HL-60 (cell line): ENCODE data around the gene PRAMEF2.
"Not testable (repeated sequence)": the region's sequence is repeated elsewhere in the genome, so short reads cannot be mapped to it uniquely, and the experiment has no call there.

Experiments used
- DNase-seq, 2 experiments: peaks; one replicate each; pipeline ENCODE4 v3.0.0-alpha.2; 2010 to 2020; ENCODE audit warnings: low read depth in 1 of 2, low spot score in 1 of 2
- H3K27ac ChIP-seq: fragments of 250-450 bp; sonication (Bioruptor Pico); replicated peaks from 2 replicates; pipeline ENCODE4 v1.5.1; 2020; ENCODE audit warnings: mild to moderate bottlenecking, moderate library complexity
- H3K27me3 ChIP-seq: fragments of 250-450 bp; sonication (Bioruptor Pico); 2 replicates; pipeline ENCODE4 v1.5.1; 2021; ENCODE audit warnings: mild to moderate bottlenecking, moderate library complexity; ENCODE audit not compliant: insufficient read depth, poor library complexity, severe bottlenecking
- H3K4me3 ChIP-seq: replicated peaks from 2 replicates; pipeline ENCODE4 v1.5.1; 2011; ENCODE audit warnings: mild to moderate bottlenecking, control low read depth, low read length; ENCODE audit not compliant: insufficient read depth
- GABPA ChIP-seq: IDR thresholded peaks from 2 replicates; pipeline ENCODE4 v1.6.1; 2012; ENCODE audit warnings: low read depth
- POLR2AphosphoS5 ChIP-seq: IDR thresholded peaks from 2 replicates; pipeline ENCODE4 v1.6.1; 2012; ENCODE audit warnings: low read depth
- SPI1 ChIP-seq: IDR thresholded peaks from 2 replicates; pipeline ENCODE4 v1.6.1; 2012; ENCODE audit warnings: low read depth, mild to moderate bottlenecking, borderline replicate concordance
- TF ChIP-seq, protein P1 (sequence below): IDR thresholded peaks from 2 replicates; pipeline ENCODE4 v1.6.1; 2012; ENCODE audit warnings: low read depth; ENCODE audit not compliant: insufficient replicate concordance
- TF ChIP-seq, protein P2 (sequence below): IDR thresholded peaks from one replicate; pipeline ENCODE4 v1.5.1; 2011; ENCODE audit warnings: low read length, control low read depth, inconsistent platforms; ENCODE audit not compliant: insufficient read depth

Gene PRAMEF2

DNA sequence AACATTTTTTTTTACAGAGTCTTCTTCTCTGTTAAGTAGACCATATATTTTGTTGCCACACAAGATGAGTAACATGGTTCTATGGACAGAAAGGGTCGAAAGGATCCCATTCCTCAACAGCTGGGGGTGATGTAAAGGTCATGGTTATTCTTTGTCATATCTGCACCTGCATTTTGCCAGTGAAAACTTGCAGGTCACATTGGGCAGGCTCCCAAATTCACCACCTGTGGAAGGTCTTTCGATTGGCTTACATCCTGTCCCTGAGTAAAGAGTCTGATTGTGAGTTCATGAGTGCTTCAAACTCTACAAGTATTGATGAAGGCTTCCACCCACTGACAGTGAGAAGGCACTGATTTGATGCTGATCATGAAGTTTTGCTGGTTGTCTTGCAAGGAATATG lies 23.6 kb upstream of the PRAMEF2 start:
- DNase-seq, H3K4me3 ChIP-seq: not testable (repeated sequence)

GRCh38 chr1:12848620-12849019 lies 8.3 kb upstream of the PRAMEF2 start, which contains the start of gene HNRNPCL1:
TSS of gene HNRNPCL1 (minus strand) at chr1:12848720. CDS start at chr1:12848289, 431 bp downstream.
- not testable (repeated sequence) for H3K4me3 ChIP-seq, DNase-seq, H3K27me3 ChIP-seq, H3K27ac ChIP-seq

More for the DNA sequence above, 23.6 kb upstream of the PRAMEF2 start:
- not testable (repeated sequence) for H3K27me3 ChIP-seq, H3K27ac ChIP-seq

DNA sequence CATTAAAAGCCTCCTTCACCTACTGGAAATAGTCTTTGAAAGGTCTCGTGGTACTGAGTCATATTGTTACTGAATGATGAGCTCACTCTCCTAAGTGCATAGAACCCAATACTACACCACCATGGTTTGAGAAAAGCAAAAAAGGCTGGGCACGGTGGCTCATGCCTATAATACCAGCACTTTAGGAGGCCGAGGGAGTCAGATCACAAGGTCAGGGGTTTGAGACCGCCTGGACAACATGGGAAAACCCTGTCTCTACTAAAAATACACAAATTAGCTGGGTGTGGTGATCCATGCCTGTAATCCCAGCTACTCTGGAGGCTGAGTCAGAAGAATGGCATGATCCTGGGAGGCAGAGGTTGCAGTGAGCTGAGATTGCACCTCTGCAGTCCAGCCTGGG lies 5.1 kb upstream of the PRAMEF2 start:
- Histone ChIP-seq H3K4me3 (no peak overlapping the region), H3K27me3 (no peaks in the 10 kb centered on the region), H3K27ac (no peak overlapping the region)
- no peak for DNase-seq
- TF ChIP-seq POLR2AphosphoS5 (no peak), GABPA (no peak), SPI1 (no peak)
- TF ChIP-seq, protein P1, sequence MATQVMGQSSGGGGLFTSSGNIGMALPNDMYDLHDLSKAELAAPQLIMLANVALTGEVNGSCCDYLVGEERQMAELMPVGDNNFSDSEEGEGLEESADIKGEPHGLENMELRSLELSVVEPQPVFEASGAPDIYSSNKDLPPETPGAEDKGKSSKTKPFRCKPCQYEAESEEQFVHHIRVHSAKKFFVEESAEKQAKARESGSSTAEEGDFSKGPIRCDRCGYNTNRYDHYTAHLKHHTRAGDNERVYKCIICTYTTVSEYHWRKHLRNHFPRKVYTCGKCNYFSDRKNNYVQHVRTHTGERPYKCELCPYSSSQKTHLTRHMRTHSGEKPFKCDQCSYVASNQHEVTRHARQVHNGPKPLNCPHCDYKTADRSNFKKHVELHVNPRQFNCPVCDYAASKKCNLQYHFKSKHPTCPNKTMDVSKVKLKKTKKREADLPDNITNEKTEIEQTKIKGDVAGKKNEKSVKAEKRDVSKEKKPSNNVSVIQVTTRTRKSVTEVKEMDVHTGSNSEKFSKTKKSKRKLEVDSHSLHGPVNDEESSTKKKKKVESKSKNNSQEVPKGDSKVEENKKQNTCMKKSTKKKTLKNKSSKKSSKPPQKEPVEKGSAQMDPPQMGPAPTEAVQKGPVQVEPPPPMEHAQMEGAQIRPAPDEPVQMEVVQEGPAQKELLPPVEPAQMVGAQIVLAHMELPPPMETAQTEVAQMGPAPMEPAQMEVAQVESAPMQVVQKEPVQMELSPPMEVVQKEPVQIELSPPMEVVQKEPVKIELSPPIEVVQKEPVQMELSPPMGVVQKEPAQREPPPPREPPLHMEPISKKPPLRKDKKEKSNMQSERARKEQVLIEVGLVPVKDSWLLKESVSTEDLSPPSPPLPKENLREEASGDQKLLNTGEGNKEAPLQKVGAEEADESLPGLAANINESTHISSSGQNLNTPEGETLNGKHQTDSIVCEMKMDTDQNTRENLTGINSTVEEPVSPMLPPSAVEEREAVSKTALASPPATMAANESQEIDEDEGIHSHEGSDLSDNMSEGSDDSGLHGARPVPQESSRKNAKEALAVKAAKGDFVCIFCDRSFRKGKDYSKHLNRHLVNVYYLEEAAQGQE: no peak
- TF ChIP-seq, protein P2, sequence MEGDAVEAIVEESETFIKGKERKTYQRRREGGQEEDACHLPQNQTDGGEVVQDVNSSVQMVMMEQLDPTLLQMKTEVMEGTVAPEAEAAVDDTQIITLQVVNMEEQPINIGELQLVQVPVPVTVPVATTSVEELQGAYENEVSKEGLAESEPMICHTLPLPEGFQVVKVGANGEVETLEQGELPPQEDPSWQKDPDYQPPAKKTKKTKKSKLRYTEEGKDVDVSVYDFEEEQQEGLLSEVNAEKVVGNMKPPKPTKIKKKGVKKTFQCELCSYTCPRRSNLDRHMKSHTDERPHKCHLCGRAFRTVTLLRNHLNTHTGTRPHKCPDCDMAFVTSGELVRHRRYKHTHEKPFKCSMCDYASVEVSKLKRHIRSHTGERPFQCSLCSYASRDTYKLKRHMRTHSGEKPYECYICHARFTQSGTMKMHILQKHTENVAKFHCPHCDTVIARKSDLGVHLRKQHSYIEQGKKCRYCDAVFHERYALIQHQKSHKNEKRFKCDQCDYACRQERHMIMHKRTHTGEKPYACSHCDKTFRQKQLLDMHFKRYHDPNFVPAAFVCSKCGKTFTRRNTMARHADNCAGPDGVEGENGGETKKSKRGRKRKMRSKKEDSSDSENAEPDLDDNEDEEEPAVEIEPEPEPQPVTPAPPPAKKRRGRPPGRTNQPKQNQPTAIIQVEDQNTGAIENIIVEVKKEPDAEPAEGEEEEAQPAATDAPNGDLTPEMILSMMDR: no peak

DNA sequence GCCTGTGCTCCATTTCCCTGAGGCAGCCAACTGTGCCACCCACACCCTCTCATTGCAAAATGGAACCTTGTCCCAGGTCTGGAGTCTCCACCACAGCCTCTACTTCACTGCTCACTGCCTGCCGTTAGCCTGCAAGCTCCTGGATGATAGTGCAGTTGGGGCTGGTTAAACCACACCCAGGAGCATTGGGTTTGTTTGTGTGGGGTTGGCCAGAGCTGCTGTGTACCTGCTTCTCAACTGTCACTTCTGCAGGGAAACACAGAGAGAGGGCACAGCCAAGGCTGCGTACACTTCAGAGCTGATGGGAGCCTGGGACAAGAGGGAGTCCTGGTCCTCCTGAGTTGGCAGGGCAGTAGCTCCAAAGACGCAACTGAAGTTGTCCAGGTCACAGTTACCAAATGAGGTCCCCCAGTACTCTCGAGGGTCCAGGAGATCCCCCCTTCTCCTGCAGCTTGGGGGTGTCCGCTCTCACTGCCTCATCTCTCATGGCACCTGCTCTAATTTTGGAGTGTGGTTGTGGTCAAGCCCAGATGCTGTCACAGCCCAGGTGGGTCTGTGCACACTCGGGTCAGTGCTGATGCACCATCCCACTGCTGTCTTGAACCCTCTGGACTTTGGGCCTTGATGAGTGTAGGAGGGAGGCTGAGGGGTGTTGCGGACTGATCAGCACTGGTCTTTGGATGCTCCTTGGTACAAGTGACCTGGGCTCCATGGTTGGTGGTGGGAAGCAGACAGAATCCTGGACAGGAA lies 6.4 kb downstream of the PRAMEF2 start:
- not testable (repeated sequence) for H3K27ac ChIP-seq, DNase-seq, H3K4me3 ChIP-seq, H3K27me3 ChIP-seq

GRCh38 chr1:12878453-12878852 lies 21.6 kb downstream of the PRAMEF2 start:
- not testable (repeated sequence) for H3K4me3 ChIP-seq, DNase-seq, H3K27me3 ChIP-seq, H3K27ac ChIP-seq

GRCh38 chr1:12886101-12886500 lies 29.2 kb downstream of the PRAMEF2 start, which contains the start of gene PRAMEF4:
TSS of gene PRAMEF4 (minus strand) at chr1:12886201. CDS start at chr1:12883394, 2,807 bp downstream.
- H3K4me3 ChIP-seq, H3K27ac ChIP-seq, DNase-seq, H3K27me3 ChIP-seq: not testable (repeated sequence)

- not testable (repeated sequence) for H3K4me3 ChIP-seq, DNase-seq, H3K27ac ChIP-seq, H3K27me3 ChIP-seq
Observed at GRCh38 chr1:12898170-12898569, 41.3 kb downstream of the PRAMEF2 start, which contains the start of gene PRAMEF10. TSS of gene PRAMEF10 (minus strand) at chr1:12898270. CDS start at chr1:12895847, 2,423 bp downstream.

- DNase-seq, H3K4me3 ChIP-seq, H3K27ac ChIP-seq, H3K27me3 ChIP-seq: not testable (repeated sequence)
Observed at GRCh38 chr1:12899186-12899585, 42.3 kb downstream of the PRAMEF2 start.

- not testable (repeated sequence) for H3K27ac ChIP-seq, DNase-seq, H3K4me3 ChIP-seq, H3K27me3 ChIP-seq
Observed at GRCh38 chr1:12903793-12904572, 47.1 kb downstream of the PRAMEF2 start.
